ENCODE measurements around the gene MATN3. TPM values are rescaled to one million over a fixed set of nuclear protein-coding genes. Genes with fewer than 3 reads are reported as not detected.

MATN3 gene
- total RNA-seq, 2 donors from 2014 or later: not detected

DNA sequence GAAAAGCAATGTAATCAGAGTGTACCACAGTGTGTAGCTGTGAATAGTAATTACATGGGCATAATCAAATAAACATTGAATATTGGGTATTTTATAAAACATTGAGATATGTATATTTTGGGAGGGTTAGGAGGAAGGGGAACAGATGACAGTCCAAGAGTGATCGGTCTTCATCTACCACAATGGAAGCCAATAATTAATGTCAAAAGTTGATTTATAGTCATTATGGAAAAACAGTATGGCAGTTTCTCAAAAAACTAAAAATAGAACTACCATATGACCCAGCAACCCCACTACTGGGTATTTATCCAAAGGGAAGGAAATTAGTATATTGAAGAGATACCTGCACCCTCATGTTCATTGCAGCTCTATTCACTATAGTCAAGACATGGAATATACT lies 44.8 kb upstream of the MATN3 start:
- intact Hi-C loops (cut with DNase I): no loop called here
- Histone ChIP-seq H3K27me3 (no peaks in the 10 kb centered on the region), H3K36me3 (replicated peaks in 1 of 2; ENCODE audit: insufficient read depth in 1 of 2, low read depth in 2 of 2) (no peaks in the 10 kb centered on the region), H3K27ac (no peak overlapping the region), H3K9me3 (no peaks in the 10 kb centered on the region), H3K4me1 (peaks cover 9% of the 10 kb centered on the region), H3K4me3 (no peak overlapping the region)
- ATAC-seq: no peak
- DNase-seq: no peak
- WGBS, 2 donors: 92 to 100% methylated on average over 1 of the region's 1 CpG
- TF ChIP-seq, protein P1, sequence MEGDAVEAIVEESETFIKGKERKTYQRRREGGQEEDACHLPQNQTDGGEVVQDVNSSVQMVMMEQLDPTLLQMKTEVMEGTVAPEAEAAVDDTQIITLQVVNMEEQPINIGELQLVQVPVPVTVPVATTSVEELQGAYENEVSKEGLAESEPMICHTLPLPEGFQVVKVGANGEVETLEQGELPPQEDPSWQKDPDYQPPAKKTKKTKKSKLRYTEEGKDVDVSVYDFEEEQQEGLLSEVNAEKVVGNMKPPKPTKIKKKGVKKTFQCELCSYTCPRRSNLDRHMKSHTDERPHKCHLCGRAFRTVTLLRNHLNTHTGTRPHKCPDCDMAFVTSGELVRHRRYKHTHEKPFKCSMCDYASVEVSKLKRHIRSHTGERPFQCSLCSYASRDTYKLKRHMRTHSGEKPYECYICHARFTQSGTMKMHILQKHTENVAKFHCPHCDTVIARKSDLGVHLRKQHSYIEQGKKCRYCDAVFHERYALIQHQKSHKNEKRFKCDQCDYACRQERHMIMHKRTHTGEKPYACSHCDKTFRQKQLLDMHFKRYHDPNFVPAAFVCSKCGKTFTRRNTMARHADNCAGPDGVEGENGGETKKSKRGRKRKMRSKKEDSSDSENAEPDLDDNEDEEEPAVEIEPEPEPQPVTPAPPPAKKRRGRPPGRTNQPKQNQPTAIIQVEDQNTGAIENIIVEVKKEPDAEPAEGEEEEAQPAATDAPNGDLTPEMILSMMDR (IDR thresholded peaks at IDR 0.05): no peak
- TF ChIP-seq POLR2A (IDR thresholded peaks at IDR 0.05): no peak

DNA sequence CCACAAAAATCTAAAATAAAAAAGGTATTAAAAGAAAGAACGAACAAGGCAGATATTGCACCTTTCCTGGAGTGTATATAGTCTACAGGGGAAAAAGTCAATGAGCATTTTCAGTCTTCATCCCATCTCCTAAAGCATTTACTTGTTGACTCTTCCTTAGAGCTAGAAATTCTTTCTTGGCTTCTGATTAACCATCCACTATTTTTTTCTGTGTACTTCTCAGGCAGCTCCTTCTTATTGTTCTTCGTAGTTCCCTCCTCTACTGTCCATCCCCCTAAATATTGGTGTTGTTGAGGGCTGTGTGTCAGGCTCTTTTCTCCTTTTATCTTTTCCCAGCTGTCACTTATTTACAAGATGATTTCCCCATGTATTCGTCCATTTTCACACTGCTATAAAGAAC lies 42.5 kb upstream of the MATN3 start:
- Histone ChIP-seq H3K27me3 (no peaks in the 10 kb centered on the region), H3K9me3 (no peaks in the 10 kb centered on the region), H3K36me3 (replicated peaks in 1 of 2; ENCODE audit: insufficient read depth in 1 of 2, low read depth in 2 of 2) (no peaks in the 10 kb centered on the region), H3K4me3 (no peak overlapping the region), H3K4me1 (peaks cover 9% of the 10 kb centered on the region), H3K27ac (no peak overlapping the region)
- no peak for DNase-seq
- TF ChIP-seq, protein P1 (IDR thresholded peaks at IDR 0.05): no peak
- no peak for TF ChIP-seq POLR2A (IDR thresholded peaks at IDR 0.05)
- ATAC-seq: no peak
- intact Hi-C loops (cut with DNase I): no loop called here
- 75 to 76% methylated on average over 3 of the region's 3 CpGs for WGBS, 2 donors

DNA sequence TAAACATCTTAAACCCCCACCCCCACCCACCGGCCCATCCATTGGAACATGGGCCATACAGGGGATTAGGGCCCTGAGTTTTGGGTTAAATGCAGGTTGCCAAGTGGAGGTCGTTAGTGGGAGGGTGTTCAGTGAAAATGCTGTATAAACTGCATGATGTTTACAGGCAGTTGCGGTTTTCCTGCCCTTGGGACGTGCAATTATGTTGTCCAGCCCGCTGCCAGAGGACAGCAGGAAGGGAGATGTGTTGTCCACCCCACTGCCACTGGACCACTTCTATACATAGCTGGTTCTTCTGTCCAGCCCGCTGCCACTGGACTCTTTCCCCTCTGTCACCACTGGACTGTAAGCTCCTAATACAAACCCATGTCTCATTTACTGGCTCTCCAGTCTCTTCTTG lies 41.7 kb upstream of the MATN3 start:
- Histone ChIP-seq H3K27ac (no peak overlapping the region), H3K9me3 (no peaks in the 10 kb centered on the region), H3K27me3 (no peaks in the 10 kb centered on the region), H3K4me1 (peaks cover 15% of the 10 kb centered on the region), H3K36me3 (replicated peaks in 1 of 2; ENCODE audit: insufficient read depth in 1 of 2, low read depth in 2 of 2) (no peaks in the 10 kb centered on the region), H3K4me3 (no peak overlapping the region)
- ATAC-seq (no peak), DNase-seq (no peak)
- TF ChIP-seq, protein P1 (IDR thresholded peaks at IDR 0.05): no peak
- TF ChIP-seq POLR2A (IDR thresholded peaks at IDR 0.05): no peak
- WGBS, 2 donors: 78 to 92% methylated on average over 5 to 6 of the region's 6 CpGs
- intact Hi-C loops (cut with DNase I): no loop called here

DNA sequence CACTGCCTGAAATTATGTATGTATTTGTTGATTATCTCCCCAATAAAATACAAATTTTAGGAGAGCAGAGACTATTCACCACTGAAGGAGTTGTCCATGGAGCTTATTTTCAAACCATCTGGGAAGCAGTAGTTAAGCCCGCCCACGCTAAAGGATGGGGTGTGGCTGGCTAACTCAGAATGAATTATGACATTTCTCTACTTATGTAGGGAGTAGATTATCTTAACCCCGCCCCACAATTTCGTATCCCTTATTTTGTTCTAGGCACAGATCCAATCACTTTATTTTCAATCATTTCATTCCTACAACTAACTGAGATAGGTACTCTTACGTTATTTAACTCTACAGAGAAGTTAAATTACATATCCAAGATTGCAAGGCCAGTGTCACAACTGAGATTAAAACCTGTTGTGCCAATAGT lies 40.4 kb upstream of the MATN3 start:
- WGBS, 2 donors: 5 to 12% methylated on average over 5 of the region's 5 CpGs
- TF ChIP-seq, protein P1 (IDR thresholded peaks at IDR 0.05): no peak
- TF ChIP-seq POLR2A (IDR thresholded peaks at IDR 0.05): no peak
- peak; percentile 16 for ATAC-seq
- intact Hi-C loops (cut with DNase I): no loop called here
- Histone ChIP-seq H3K4me3 (no peak overlapping the region), H3K36me3 (replicated peaks in 1 of 2; ENCODE audit: insufficient read depth in 1 of 2, low read depth in 2 of 2) (no peaks in the 10 kb centered on the region), H3K9me3 (no peaks in the 10 kb centered on the region), H3K27ac (peak overlapping the region; percentile 91 to 98 (median 94)), H3K4me1 (peaks cover 28% of the 10 kb centered on the region), H3K27me3 (no peaks in the 10 kb centered on the region)
- peak; percentile 52 to 76 (median 60) for DNase-seq

DNA sequence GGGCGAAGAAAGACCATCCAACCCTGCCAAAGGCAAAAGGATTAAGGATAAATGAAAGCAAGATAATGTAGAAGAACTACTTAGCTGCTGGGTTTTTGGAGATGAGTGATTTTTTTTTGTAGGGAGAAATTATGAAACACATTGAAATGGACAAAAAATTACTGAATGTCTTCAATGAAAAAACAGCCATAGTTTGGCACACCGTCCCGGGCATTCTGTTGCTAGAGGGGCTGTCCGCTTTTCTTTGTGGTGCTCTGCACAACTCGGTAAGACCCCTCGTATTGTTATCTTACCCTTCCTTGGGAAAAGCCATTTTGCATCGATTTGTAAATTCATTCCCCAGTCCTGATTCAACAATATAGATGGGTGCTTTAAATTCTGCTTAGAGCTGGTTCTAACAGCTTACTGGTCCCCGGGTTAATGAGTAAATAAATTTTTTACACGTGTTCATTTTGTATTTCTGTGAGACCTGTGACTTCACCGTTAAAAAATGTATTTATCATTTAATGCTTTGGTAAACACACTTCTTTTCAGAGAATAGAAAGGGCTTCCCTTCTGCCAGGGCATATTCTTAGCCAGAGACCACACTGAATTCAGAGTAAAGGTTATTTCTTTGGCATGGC lies 39.9 kb upstream of the MATN3 start:
- TF ChIP-seq, protein P1 (IDR thresholded peaks at IDR 0.05): no peak
- TF ChIP-seq POLR2A (IDR thresholded peaks at IDR 0.05): no peak
- intact Hi-C loops (cut with DNase I): no loop called here
- no peaks in the 10 kb centered on the region for H3K9me3 ChIP-seq
- 1 to 2% methylated on average over 10 of the region's 10 CpGs for WGBS, 2 donors
- no peaks in the 10 kb centered on the region for H3K27me3 ChIP-seq
- H3K4me1 ChIP-seq: peaks cover 31% of the 10 kb centered on the region
- no peak overlapping the region for H3K4me3 ChIP-seq
- ATAC-seq (peak; percentile 38), DNase-seq (no peak)
- peak overlapping the region; percentile 91 to 98 (median 94) for H3K27ac ChIP-seq
- H3K36me3 ChIP-seq (replicated peaks in 1 of 2; ENCODE audit: insufficient read depth in 1 of 2, low read depth in 2 of 2): no peaks in the 10 kb centered on the region
